Measurements from ENCODE around the gene TAF3. TPM values are rescaled to one million over a fixed set of nuclear protein-coding genes. Genes with fewer than 3 reads are reported as not detected.

TAF3 gene
- total and polyA plus RNA-seq, 2 experiments from 2014 or later: 4.1 to 6.4 TPM

GRCh38 chr10:7932301-7933036 lies 114.2 kb downstream of the TAF3 start:
- Histone ChIP-seq H3K4me2 (peak overlapping the region; percentile 62), H3K4me1 (ENCODE audit: insufficient read depth) (peaks cover 8% of the 10 kb centered on the region), H3K9me3 (ENCODE audit: low read depth) (no peaks in the 10 kb centered on the region), H3K4me3 (no peak overlapping the region), H4K20me1 (ENCODE audit: insufficient read depth, poor library complexity, severe bottlenecking) (no peaks in the 10 kb centered on the region), H3K79me2 (peaks cover 7% of the 10 kb centered on the region), H3K27ac (peak overlapping the region; percentile 34), H3K9me2 (replicated peaks; ENCODE audit: insufficient read depth) (no peaks in the 10 kb centered on the region), H3K27me3 (no peaks in the 10 kb centered on the region), H3K36me3 (replicated peaks; ENCODE audit: insufficient read depth, low read depth) (no peaks in the 10 kb centered on the region), H2AFZ (no peak overlapping the region)
- DNase-seq (ENCODE audit: low spot score): peak; percentile 34
- no peak for TF ChIP-seq EZH2 (IDR thresholded peaks at IDR 0.05; ENCODE audit: borderline replicate concordance)
- no peak for TF ChIP-seq CTCF (IDR thresholded peaks at IDR 0.05; ENCODE audit: poor library complexity)
- TF ChIP-seq EZH2phosphoT487 (IDR thresholded peaks at IDR 0.05; ENCODE audit: low read depth, severe bottlenecking, unreplicated experiment): no peak
- 81% methylated on average over 9 of the region's 9 CpGs for WGBS (ENCODE audit: low lambda C conversion rate, missing lambda C conversion rate)

- TF ChIP-seq EZH2 (IDR thresholded peaks at IDR 0.05; ENCODE audit: borderline replicate concordance) (no peak), EZH2phosphoT487 (IDR thresholded peaks at IDR 0.05; ENCODE audit: low read depth, severe bottlenecking, unreplicated experiment) (no peak), CTCF (IDR thresholded peaks at IDR 0.05; ENCODE audit: poor library complexity) (no peak)
- Histone ChIP-seq H2AFZ (no peak overlapping the region), H3K4me3 (no peak overlapping the region), H3K27me3 (no peaks in the 10 kb centered on the region), H3K4me2 (no peak overlapping the region), H3K9me2 (replicated peaks; ENCODE audit: insufficient read depth) (no peaks in the 10 kb centered on the region), H3K36me3 (replicated peaks; ENCODE audit: insufficient read depth, low read depth) (no peaks in the 10 kb centered on the region), H3K9me3 (ENCODE audit: low read depth) (no peaks in the 10 kb centered on the region), H4K20me1 (ENCODE audit: insufficient read depth, poor library complexity, severe bottlenecking) (no peaks in the 10 kb centered on the region), H3K27ac (no peak overlapping the region), H3K4me1 (ENCODE audit: insufficient read depth) (peaks cover 14% of the 10 kb centered on the region), H3K79me2 (peaks cover 9% of the 10 kb centered on the region)
- peak; percentile 11 for DNase-seq (ENCODE audit: low spot score)
- 62% methylated on average over 3 of the region's 3 CpGs for WGBS (ENCODE audit: low lambda C conversion rate, missing lambda C conversion rate)
These were observed 115.0 kb downstream of the TAF3 start for GRCh38 chr10:7933262-7933661.

GRCh38 chr10:7933757-7934156 lies 115.5 kb downstream of the TAF3 start:
- no peaks in the 10 kb centered on the region for H3K9me2 ChIP-seq (replicated peaks; ENCODE audit: insufficient read depth)
- TF ChIP-seq EZH2 (IDR thresholded peaks at IDR 0.05; ENCODE audit: borderline replicate concordance): no peak
- no peak for TF ChIP-seq CTCF (IDR thresholded peaks at IDR 0.05; ENCODE audit: poor library complexity)
- TF ChIP-seq EZH2phosphoT487 (IDR thresholded peaks at IDR 0.05; ENCODE audit: low read depth, severe bottlenecking, unreplicated experiment): no peak
- no peaks in the 10 kb centered on the region for H3K27me3 ChIP-seq
- DNase-seq (ENCODE audit: low spot score): no peak
- H3K4me2 ChIP-seq: no peak overlapping the region
- 94% methylated on average over 8 of the region's 8 CpGs for WGBS (ENCODE audit: low lambda C conversion rate, missing lambda C conversion rate)
- H3K36me3 ChIP-seq (replicated peaks; ENCODE audit: insufficient read depth, low read depth): no peaks in the 10 kb centered on the region
- no peak overlapping the region for H3K27ac ChIP-seq
- no peaks in the 10 kb centered on the region for H3K9me3 ChIP-seq (ENCODE audit: low read depth)
- no peak overlapping the region for H3K4me3 ChIP-seq
- peaks cover 9% of the 10 kb centered on the region for H3K79me2 ChIP-seq
- H4K20me1 ChIP-seq (ENCODE audit: insufficient read depth, poor library complexity, severe bottlenecking): no peaks in the 10 kb centered on the region
- no peak overlapping the region for H2AFZ ChIP-seq
- H3K4me1 ChIP-seq (ENCODE audit: insufficient read depth): peaks cover 15% of the 10 kb centered on the region

Measured in hepatocyte (in vitro differentiated cells).